ENCODE results near the gene ICA1L. TPM values are rescaled to one million over a fixed set of nuclear protein-coding genes. Genes with fewer than 3 reads are reported as not detected.

ICA1L gene
- polyA plus RNA-seq, 1 of the 3 experiments (the other 2 are of a cell fraction), result 3.7 TPM

DNA sequence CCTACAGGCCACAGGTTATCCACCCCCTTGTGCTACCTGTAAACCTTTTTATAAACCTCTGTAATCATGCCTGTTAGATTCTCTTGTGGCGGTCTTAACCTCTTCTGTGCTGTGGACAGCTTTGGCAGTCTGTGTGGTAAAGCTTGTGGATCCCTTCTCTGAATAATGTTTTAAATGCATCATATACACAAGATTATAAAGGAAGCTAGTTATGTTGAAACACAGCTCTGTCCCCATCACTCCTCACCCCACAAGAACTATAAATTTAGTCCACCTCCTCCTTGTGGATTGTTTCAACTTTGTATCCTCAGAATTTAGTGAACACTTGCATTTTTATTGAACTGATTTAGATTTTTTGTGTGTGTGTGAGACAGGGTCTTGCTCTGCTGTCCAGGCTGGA is 107.7 kb downstream of the ICA1L start:
- H3K27me3 ChIP-seq (ENCODE audit: insufficient read depth), result no peaks in the 10 kb centered on the region
- no peak overlapping the region for H3K4me2 ChIP-seq
- H4K20me1 ChIP-seq (ENCODE audit: insufficient read depth), result no peaks in the 10 kb centered on the region
- H3K9me2 ChIP-seq, result no peaks in the 10 kb centered on the region
- H3K79me2 ChIP-seq (ENCODE audit: insufficient read depth), result no peaks in the 10 kb centered on the region
- no peak overlapping the region for H2AFZ ChIP-seq (ENCODE audit: low read depth)
- H3K9ac ChIP-seq, result no peak overlapping the region
- ChIA-PET CTCF (no interaction called here), POLR2A (no interaction called here)
- TF ChIP-seq, protein P1, sequence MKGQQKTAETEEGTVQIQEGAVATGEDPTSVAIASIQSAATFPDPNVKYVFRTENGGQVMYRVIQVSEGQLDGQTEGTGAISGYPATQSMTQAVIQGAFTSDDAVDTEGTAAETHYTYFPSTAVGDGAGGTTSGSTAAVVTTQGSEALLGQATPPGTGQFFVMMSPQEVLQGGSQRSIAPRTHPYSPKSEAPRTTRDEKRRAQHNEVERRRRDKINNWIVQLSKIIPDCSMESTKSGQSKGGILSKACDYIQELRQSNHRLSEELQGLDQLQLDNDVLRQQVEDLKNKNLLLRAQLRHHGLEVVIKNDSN (IDR thresholded peaks at IDR 0.05; ENCODE audit: borderline replicate concordance, low read depth), result no peak
- TF ChIP-seq ELF1 (IDR thresholded peaks at IDR 0.05), result no peak
- TF ChIP-seq, protein P2, sequence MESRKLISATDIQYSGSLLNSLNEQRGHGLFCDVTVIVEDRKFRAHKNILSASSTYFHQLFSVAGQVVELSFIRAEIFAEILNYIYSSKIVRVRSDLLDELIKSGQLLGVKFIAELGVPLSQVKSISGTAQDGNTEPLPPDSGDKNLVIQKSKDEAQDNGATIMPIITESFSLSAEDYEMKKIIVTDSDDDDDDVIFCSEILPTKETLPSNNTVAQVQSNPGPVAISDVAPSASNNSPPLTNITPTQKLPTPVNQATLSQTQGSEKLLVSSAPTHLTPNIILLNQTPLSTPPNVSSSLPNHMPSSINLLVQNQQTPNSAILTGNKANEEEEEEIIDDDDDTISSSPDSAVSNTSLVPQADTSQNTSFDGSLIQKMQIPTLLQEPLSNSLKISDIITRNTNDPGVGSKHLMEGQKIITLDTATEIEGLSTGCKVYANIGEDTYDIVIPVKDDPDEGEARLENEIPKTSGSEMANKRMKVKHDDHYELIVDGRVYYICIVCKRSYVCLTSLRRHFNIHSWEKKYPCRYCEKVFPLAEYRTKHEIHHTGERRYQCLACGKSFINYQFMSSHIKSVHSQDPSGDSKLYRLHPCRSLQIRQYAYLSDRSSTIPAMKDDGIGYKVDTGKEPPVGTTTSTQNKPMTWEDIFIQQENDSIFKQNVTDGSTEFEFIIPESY (IDR thresholded peaks at IDR 0.05; ENCODE audit: borderline replicate concordance, low read depth), result no peak
- no peak for TF ChIP-seq GABPA (IDR thresholded peaks at IDR 0.05; ENCODE audit: low read depth)
- no peak for TF ChIP-seq FOXJ3 (CRISPR knock-in tag; IDR thresholded peaks at IDR 0.05)
- no peak for TF ChIP-seq MEF2A (IDR thresholded peaks at IDR 0.05; ENCODE audit: borderline replicate concordance, low read depth)
- TF ChIP-seq CHD2 (IDR thresholded peaks at IDR 0.05; ENCODE audit: low read length, partially characterized antibody), result no peak
- TF ChIP-seq TAF1 (IDR thresholded peaks at IDR 0.05; ENCODE audit: borderline replicate concordance, low read depth, low read length), result no peak
- TF ChIP-seq, protein P3, sequence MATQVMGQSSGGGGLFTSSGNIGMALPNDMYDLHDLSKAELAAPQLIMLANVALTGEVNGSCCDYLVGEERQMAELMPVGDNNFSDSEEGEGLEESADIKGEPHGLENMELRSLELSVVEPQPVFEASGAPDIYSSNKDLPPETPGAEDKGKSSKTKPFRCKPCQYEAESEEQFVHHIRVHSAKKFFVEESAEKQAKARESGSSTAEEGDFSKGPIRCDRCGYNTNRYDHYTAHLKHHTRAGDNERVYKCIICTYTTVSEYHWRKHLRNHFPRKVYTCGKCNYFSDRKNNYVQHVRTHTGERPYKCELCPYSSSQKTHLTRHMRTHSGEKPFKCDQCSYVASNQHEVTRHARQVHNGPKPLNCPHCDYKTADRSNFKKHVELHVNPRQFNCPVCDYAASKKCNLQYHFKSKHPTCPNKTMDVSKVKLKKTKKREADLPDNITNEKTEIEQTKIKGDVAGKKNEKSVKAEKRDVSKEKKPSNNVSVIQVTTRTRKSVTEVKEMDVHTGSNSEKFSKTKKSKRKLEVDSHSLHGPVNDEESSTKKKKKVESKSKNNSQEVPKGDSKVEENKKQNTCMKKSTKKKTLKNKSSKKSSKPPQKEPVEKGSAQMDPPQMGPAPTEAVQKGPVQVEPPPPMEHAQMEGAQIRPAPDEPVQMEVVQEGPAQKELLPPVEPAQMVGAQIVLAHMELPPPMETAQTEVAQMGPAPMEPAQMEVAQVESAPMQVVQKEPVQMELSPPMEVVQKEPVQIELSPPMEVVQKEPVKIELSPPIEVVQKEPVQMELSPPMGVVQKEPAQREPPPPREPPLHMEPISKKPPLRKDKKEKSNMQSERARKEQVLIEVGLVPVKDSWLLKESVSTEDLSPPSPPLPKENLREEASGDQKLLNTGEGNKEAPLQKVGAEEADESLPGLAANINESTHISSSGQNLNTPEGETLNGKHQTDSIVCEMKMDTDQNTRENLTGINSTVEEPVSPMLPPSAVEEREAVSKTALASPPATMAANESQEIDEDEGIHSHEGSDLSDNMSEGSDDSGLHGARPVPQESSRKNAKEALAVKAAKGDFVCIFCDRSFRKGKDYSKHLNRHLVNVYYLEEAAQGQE (IDR thresholded peaks at IDR 0.05; ENCODE audit: low read depth, low read length), result no peak
- TF ChIP-seq NRF1 (IDR thresholded peaks at IDR 0.05; ENCODE audit: low read depth, low read length), result no peak
- H3K4me1 ChIP-seq (ENCODE audit: control insufficient read depth in 1 of 2, insufficient read depth in 2 of 2, low read depth in 1 of 2, low read length in 1 of 2), result no peaks in the 10 kb centered on the region
- 79% methylated on average over 1 of the region's 1 CpG for WGBS (ENCODE audit: low lambda C conversion rate)
- no peaks in the 10 kb centered on the region for H3F3A ChIP-seq (replicated peaks; ENCODE audit: insufficient read depth)
- H3K4me3 ChIP-seq (ENCODE audit: low read depth in 2 of 2, low read length in 1 of 2), result no peak overlapping the region
- no peaks in the 10 kb centered on the region for H3K9me3 ChIP-seq
- no peak for DNase-seq
- H3K36me3 ChIP-seq (replicated peaks in 1 of 2; ENCODE audit: control insufficient read depth in 1 of 2, insufficient read depth in 2 of 2, low read length in 1 of 2), result peaks cover 8 to 15% of the 10 kb centered on the region in 2 experiments
- no peak overlapping the region for H3K27ac ChIP-seq (ENCODE audit: low read depth in 2 of 2, low read length in 1 of 2)

DNA sequence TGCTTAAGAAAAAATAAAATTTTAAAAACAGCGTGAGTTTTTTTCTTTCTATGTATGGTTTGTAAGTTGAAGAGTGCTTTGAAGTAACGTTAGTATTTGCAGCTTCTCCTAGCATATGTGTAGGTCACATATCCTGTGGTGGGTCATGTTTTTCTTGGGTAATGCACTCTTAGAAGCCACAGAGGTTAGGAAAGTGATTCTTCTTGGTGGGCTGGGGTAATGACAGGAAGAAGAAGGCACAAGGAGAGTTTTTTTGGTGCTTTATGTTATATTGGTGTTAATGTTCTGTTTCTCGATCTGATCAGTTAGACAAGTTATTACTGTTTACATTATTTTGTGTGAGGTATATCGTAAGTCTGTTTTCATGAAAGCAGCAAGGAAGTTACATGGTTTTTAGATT is 109.0 kb downstream of the ICA1L start:
- no peaks in the 10 kb centered on the region for H3K27me3 ChIP-seq (ENCODE audit: insufficient read depth)
- TF ChIP-seq, protein P4, sequence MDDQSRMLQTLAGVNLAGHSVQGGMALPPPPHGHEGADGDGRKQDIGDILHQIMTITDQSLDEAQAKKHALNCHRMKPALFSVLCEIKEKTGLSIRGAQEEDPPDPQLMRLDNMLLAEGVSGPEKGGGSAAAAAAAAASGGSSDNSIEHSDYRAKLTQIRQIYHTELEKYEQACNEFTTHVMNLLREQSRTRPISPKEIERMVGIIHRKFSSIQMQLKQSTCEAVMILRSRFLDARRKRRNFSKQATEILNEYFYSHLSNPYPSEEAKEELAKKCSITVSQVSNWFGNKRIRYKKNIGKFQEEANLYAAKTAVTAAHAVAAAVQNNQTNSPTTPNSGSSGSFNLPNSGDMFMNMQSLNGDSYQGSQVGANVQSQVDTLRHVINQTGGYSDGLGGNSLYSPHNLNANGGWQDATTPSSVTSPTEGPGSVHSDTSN (IDR thresholded peaks at IDR 0.05), result no peak
- TF ChIP-seq TEAD4 (IDR thresholded peaks at IDR 0.05; ENCODE audit: borderline replicate concordance, insufficient read depth) (no peak), EZH2phosphoT487 (IDR thresholded peaks at IDR 0.05; ENCODE audit: borderline replicate concordance, low read depth) (no peak), NFIC (IDR thresholded peaks at IDR 0.05; ENCODE audit: borderline replicate concordance) (no peak), FOSL2 (IDR thresholded peaks at IDR 0.05; ENCODE audit: borderline replicate concordance, low read depth) (no peak), EP300 (IDR thresholded peaks at IDR 0.05; ENCODE audit: borderline replicate concordance in 1 of 2, low read depth in 1 of 2, low read length in 1 of 2) (no peak)
- TF ChIP-seq, protein P2 (IDR thresholded peaks at IDR 0.05; ENCODE audit: borderline replicate concordance, low read depth), result no peak
- H3K4me1 ChIP-seq (ENCODE audit: control insufficient read depth in 1 of 2, insufficient read depth in 2 of 2, low read depth in 1 of 2, low read length in 1 of 2), result no peaks in the 10 kb centered on the region
- POLR2A ChIA-PET, result no interaction called here
- H3K9me2 ChIP-seq, result no peaks in the 10 kb centered on the region
- H4K20me1 ChIP-seq (ENCODE audit: insufficient read depth), result no peaks in the 10 kb centered on the region
- no peak overlapping the region for H2AFZ ChIP-seq (ENCODE audit: low read depth)
- H3F3A ChIP-seq (replicated peaks; ENCODE audit: insufficient read depth), result no peaks in the 10 kb centered on the region
- no peak for DNase-seq
- CTCF ChIA-PET, result no interaction called here
- no peak overlapping the region for H3K27ac ChIP-seq (ENCODE audit: low read depth in 2 of 2, low read length in 1 of 2)
- no peaks in the 10 kb centered on the region for H3K9me3 ChIP-seq
- H3K79me2 ChIP-seq (ENCODE audit: insufficient read depth), result no peaks in the 10 kb centered on the region
- 91% methylated on average over 4 of the region's 4 CpGs for WGBS (ENCODE audit: low lambda C conversion rate)
- H3K4me2 ChIP-seq, result no peak overlapping the region
- no peak overlapping the region for H3K9ac ChIP-seq
- peaks cover 14 to 26% of the 10 kb centered on the region in 2 experiments for H3K36me3 ChIP-seq (replicated peaks in 1 of 2; ENCODE audit: control insufficient read depth in 1 of 2, insufficient read depth in 2 of 2, low read length in 1 of 2)
- no peak overlapping the region for H3K4me3 ChIP-seq (ENCODE audit: low read depth in 2 of 2, low read length in 1 of 2)
